K562 (cell line): ENCODE results near the gene CCDC28B. TPM values are rescaled to one million over a fixed set of nuclear protein-coding genes. Genes with fewer than 3 reads are reported as not detected.

Experiments used
- ARNT ChIP-seq, 2 experiments: fragments of 450-650 bp; IDR thresholded peaks; 2 replicates each; pipeline ENCODE4 v1.6.1; 2016; ENCODE audit warnings: mild to moderate bottlenecking in 1 of 2
- BACH1 ChIP-seq: fragments of 200-800 bp; sonication (Bioruptor generic); IDR thresholded peaks from 2 replicates; pipeline ENCODE4 v1.6.1; 2016; ENCODE audit warnings: missing genetic modification characterization, missing compliant biosample characterization
- FOXA1 ChIP-seq: fragments of 450-650 bp; IDR thresholded peaks from 2 replicates; pipeline ENCODE4 v1.6.1; 2016; ENCODE audit warnings: mild to moderate bottlenecking, borderline replicate concordance
- GMEB1 ChIP-seq: fragments of 250-450 bp; sonication (Bioruptor Pico); IDR thresholded peaks from 2 replicates; pipeline ENCODE4 v1.4.0; 2020; ENCODE audit warnings: mild to moderate bottlenecking
- HCFC1 ChIP-seq: IDR thresholded peaks from 2 replicates; pipeline ENCODE4 v1.6.1; 2012; ENCODE audit warnings: low read depth, low read length, improper control_type of control experiment
- HMGXB4 ChIP-seq: sonication (generic); formaldehyde crosslinking; IDR thresholded peaks from 2 replicates; pipeline ENCODE4 v1.8.1; 2023; ENCODE audit warnings: mild to moderate bottlenecking, missing genetic modification reagents
- KAT8 ChIP-seq: fragments of 450-650 bp; IDR thresholded peaks from 2 replicates; pipeline ENCODE4 v1.6.1; 2016; ENCODE audit warnings: low read depth, mild to moderate bottlenecking
- MCM7 ChIP-seq, 2 experiments: fragments of 450-650 bp; IDR thresholded peaks; 2 replicates each; pipeline ENCODE4 v1.6.1; 2016 to 2018
- NFYB ChIP-seq: IDR thresholded peaks from 2 replicates; pipeline ENCODE4 v1.6.1; 2011; ENCODE audit warnings: mild to moderate bottlenecking, moderate library complexity; ENCODE audit not compliant: insufficient read length; ENCODE audit errors: extremely low read depth
- POU5F1 ChIP-seq: fragments of 150-350 bp; IDR thresholded peaks from 2 replicates; pipeline ENCODE4 v1.6.1; 2014; ENCODE audit warnings: borderline replicate concordance, low read length, low read depth, mild to moderate bottlenecking; ENCODE audit not compliant: partially characterized antibody
- SAFB2 ChIP-seq: fragments of 200-400 bp; formaldehyde crosslinking; IDR thresholded peaks from 2 replicates; pipeline ENCODE4 v1.6.1; 2018; ENCODE audit warnings: borderline replicate concordance, low read length, low read depth, moderate library complexity; ENCODE audit not compliant: severe bottlenecking
- SRSF7 ChIP-seq: fragments of 200-400 bp; formaldehyde crosslinking; optimal IDR thresholded peaks from 2 replicates; pipeline ENCODE3; 2017; ENCODE audit warnings: mild to moderate bottlenecking, low read depth, low read length
- TEAD1 ChIP-seq, 2 experiments: fragments of 450-650 bp in 1 of 2; sonication (generic) in 1 of 2; formaldehyde crosslinking; IDR thresholded peaks; 2 replicates each; pipeline versions ENCODE4 v1.4.0 to v1.8.0; 2020 to 2022; ENCODE audit warnings: mild to moderate bottlenecking in 2 of 2, missing genetic modification reagents in 1 of 2
- THRB ChIP-seq: fragments of 450-650 bp; formaldehyde crosslinking; conservative IDR thresholded peaks from 2 replicates; pipeline ENCODE4 v1.4.0; 2022; ENCODE audit warnings: mild to moderate bottlenecking, missing genetic modification characterization
- ZNF384 ChIP-seq: IDR thresholded peaks from 2 replicates; pipeline ENCODE4 v1.6.1; 2012; ENCODE audit warnings: low read depth, low read length, improper control_type of control experiment
- ZNF398 ChIP-seq: fragments of 250-450 bp; sonication (Bioruptor Pico); IDR thresholded peaks from 2 replicates; pipeline ENCODE4 v1.8.0; 2021; ENCODE audit warnings: moderate library complexity, mild to moderate bottlenecking, inconsistent platforms
- ZNF778 ChIP-seq: fragments of 450-650 bp; formaldehyde crosslinking; IDR thresholded peaks from 2 replicates; pipeline ENCODE4 v1.4.0; 2020; ENCODE audit warnings: mild to moderate bottlenecking, moderate library complexity
- polyA plus RNA-seq, 8 experiments: library from polyadenylated mRNA; depleted of rRNA in 4 of 8; stranded (reverse) in 5 of 8; unstranded in 3 of 8; fragments of >200 nt; fragmentation: Nextera tagmentation in 2 of 8; fragmentation: Illumina TruSeq in 1 of 8; extraction: Ambion mirVana in 2 of 8; extraction: Trizol in 1 of 8; gene quantifications; 2 replicates each; pipeline versions ENCODE4 v1.2.1 to v1.2.3, GENCODE V29; 2011 to 2014; ENCODE audit warnings: inconsistent platforms in 1 of 8, missing spikeins in 1 of 8
- total RNA-seq, 7 experiments: library from RNA; depleted of rRNA in 6 of 7; stranded (reverse); fragments of >200 nt in 6 of 7; fragmentation: Illumina TruSeq in 2 of 7; extraction: Trizol in 2 of 7; gene quantifications; 2 replicates each; pipeline versions ENCODE4 v1.2.1 to v1.2.3, GENCODE V29; 2011 to 2021; ENCODE audit warnings: low replicate concordance in 1 of 7
- TF ChIP-seq, protein P1 (sequence below): fragments of 200-800 bp; sonication (Bioruptor generic); IDR thresholded peaks from 2 replicates; pipeline ENCODE4 v1.6.1; 2017; ENCODE audit warnings: missing genetic modification characterization, missing compliant biosample characterization

CCDC28B gene
- total and polyA plus RNA-seq, 9 of the 15 experiments (the other 6 are each of a cell fraction or from before 2014, with no cell fraction given) = 5.7 to 54.5 (median 31.7) TPM

DNA sequence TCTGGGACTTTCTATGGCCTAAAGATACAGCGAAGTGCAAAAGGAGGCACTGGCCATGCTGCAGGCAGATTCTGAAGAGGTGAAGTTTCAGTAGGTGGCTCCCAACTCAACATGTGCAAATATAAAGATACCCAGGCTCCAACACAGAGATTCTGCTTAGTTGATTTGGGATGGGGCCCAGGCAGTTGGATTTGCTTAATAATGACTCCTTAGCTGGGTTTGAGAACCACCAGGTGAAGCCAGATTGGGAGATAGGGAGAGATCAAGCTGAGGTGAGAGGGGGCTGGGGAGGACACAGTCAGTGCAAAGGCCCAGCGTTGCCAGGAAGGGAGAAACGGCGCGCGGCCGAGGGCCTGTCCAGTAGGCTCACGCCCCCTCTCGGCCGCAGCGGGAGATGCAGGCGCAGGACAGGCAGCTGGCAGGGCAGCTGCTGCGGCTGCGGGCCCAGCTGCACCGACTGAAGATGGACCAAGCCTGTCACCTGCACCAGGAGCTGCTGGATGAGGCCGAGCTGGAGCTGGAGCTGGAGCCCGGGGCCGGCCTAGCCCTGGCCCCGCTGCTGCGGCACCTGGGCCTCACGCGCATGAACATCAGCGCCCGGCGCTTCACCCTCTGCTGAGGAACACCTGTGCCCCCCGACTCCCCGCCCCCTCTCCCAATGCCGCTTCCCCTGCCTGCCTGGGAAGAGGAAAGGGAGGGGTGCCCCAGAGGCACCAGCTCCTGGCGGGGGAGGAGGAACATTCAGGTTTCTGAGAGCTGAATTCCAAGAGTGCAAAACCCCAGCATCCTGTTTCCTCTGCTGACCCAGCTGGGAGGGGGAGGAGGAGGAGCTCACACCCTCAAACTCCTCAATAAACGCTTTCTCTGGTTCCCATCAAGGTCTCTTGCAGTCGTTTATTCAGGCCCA, 47.8 kb downstream of the CCDC28B start (continued):
- TF ChIP-seq, protein P1, sequence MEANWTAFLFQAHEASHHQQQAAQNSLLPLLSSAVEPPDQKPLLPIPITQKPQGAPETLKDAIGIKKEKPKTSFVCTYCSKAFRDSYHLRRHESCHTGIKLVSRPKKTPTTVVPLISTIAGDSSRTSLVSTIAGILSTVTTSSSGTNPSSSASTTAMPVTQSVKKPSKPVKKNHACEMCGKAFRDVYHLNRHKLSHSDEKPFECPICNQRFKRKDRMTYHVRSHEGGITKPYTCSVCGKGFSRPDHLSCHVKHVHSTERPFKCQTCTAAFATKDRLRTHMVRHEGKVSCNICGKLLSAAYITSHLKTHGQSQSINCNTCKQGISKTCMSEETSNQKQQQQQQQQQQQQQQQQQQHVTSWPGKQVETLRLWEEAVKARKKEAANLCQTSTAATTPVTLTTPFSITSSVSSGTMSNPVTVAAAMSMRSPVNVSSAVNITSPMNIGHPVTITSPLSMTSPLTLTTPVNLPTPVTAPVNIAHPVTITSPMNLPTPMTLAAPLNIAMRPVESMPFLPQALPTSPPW (CRISPR knock-in tag) = no peak
- TF ChIP-seq KAT8 (no peak), MCM7 (IDR thresholded peaks at IDR 0.05) (no peak), ZNF778 (no peak), FOXA1 (no peak), BACH1 (no peak), HCFC1 (0 out of 2 replicates have a peak, but pooled peaks have one; percentile 51), SRSF7 (no peak), GMEB1 (CRISPR knock-in tag) (no peak), HMGXB4 (peak; percentile 57; the same call in 1 of the 2 replicates), NFYB (no peak), THRB (CRISPR knock-in tag) (no peak; the same call in 1 of the 2 replicates), ZNF398 (CRISPR knock-in tag) (no peak), SAFB2 (no peak), ARNT (IDR thresholded peaks at IDR 0.05) (0 out of 4 replicates have a peak, but pooled peaks of 1 of the 2 experiments have one; percentile 54), ZNF384 (peak; percentile 52), TEAD1 (CRISPR knock-in tag; IDR thresholded peaks at IDR 0.05) (0 out of 4 replicates have a peak, but pooled peaks of 1 of the 2 experiments have one; percentile 32), POU5F1 (no peak)
